OCI-LY7 (cell line): Measurements from ENCODE around the gene DCP2. TPM values are rescaled to one million over a fixed set of nuclear protein-coding genes. Genes with fewer than 3 reads are reported as not detected.

Source experiments
- BruUV-seq: library from RNA; stranded (reverse); fragments of 400-500 nt; replicated peaks from 2 replicates; lab custom pipeline; 2021; lab: Mats Ljungman, UMichigan
- CTCF ChIA-PET: fragments of 300-600 bp; sonication (Branson Sonifier 250); formaldehyde crosslinking; loops from one replicate; lab custom pipeline; 2022; ENCODE audit warnings: antibody characterized with exemption; ENCODE audit not compliant: unreplicated experiment; lab: Charles Lee
- POLR2A ChIA-PET: fragments of 300-600 bp; sonication (Branson Sonifier 250); formaldehyde crosslinking; loops from one replicate; lab custom pipeline; 2022; ENCODE audit warnings: antibody characterized with exemption; lab: Charles Lee
- DNase-seq: peaks from one replicate; pipeline ENCODE4 v3.0.0-alpha.2; 2015; ENCODE audit warnings: low spot score
- H2AFZ ChIP-seq: fragments of 200-600 bp; sonication (generic), shearing (Covaris generic); 2 replicates; pipeline ENCODE4 v1.6.1; 2014; ENCODE audit warnings: mild to moderate bottlenecking, antibody characterized with exemption, low read length, moderate library complexity
- H3K27ac ChIP-seq: fragments of 200-600 bp; sonication (generic); 2 replicates; pipeline ENCODE4 v1.5.1; 2014; ENCODE audit warnings: mixed run types, low read depth, mild to moderate bottlenecking, moderate library complexity, low read length, inconsistent platforms; ENCODE audit not compliant: poor library complexity, severe bottlenecking
- H3K36me3 ChIP-seq: fragments of 200-600 bp; sonication (generic); 2 replicates; pipeline ENCODE4 v1.6.1; 2014; ENCODE audit warnings: mild to moderate bottlenecking, antibody characterized with exemption, low read length, moderate library complexity, mixed read lengths; ENCODE audit not compliant: insufficient read depth
- H3K4me1 ChIP-seq: fragments of 200-600 bp; sonication (generic); 2 replicates; pipeline ENCODE4 v1.5.1; 2014; ENCODE audit warnings: mild to moderate bottlenecking, low read length; ENCODE audit not compliant: insufficient read depth, poor library complexity, severe bottlenecking
- H3K4me2 ChIP-seq: fragments of 200-600 bp; sonication (generic); 2 replicates; pipeline ENCODE4 v1.6.1; 2014; ENCODE audit warnings: mild to moderate bottlenecking, low read length
- H3K4me3 ChIP-seq: fragments of 200-600 bp; sonication (generic); 2 replicates; pipeline ENCODE4 v1.5.1; 2014; ENCODE audit warnings: mild to moderate bottlenecking, low read depth, low read length; ENCODE audit not compliant: poor library complexity, severe bottlenecking
- H3K79me2 ChIP-seq: fragments of 200-600 bp; sonication (generic); 2 replicates; pipeline ENCODE4 v1.6.1; 2016; ENCODE audit warnings: low read depth, mild to moderate bottlenecking, low read length, moderate library complexity, mixed read lengths; ENCODE audit not compliant: insufficient read depth
- H3K9me2 ChIP-seq: fragments of 200-600 bp; sonication (generic); 2 replicates; pipeline ENCODE4 v1.6.1; 2016; ENCODE audit warnings: mild to moderate bottlenecking, low read length, mixed read lengths; ENCODE audit not compliant: insufficient read depth
- H3K9me3 ChIP-seq: fragments of 200-600 bp; sonication (generic); 2 replicates; pipeline ENCODE4 v1.6.1; 2014; ENCODE audit warnings: mild to moderate bottlenecking, mixed run types, low read length, mixed read lengths
- H4K20me1 ChIP-seq: fragments of 200-600 bp; sonication (generic); 2 replicates; pipeline ENCODE4 v1.6.1; 2014; ENCODE audit warnings: mild to moderate bottlenecking, antibody characterized with exemption, low read length, moderate library complexity, mixed read lengths; ENCODE audit not compliant: insufficient read depth
- CTCF ChIP-seq: fragments of 200-600 bp; sonication (generic); conservative IDR thresholded peaks from 2 replicates; pipeline ENCODE4 v1.5.1; 2014; ENCODE audit warnings: mild to moderate bottlenecking, antibody characterized with exemption, low read length, moderate library complexity, mixed read lengths
- EZH2phosphoT487 ChIP-seq: fragments of 200-600 bp; sonication (generic); IDR thresholded peaks from 2 replicates; pipeline ENCODE4 v1.6.1; 2018; ENCODE audit warnings: low read depth, borderline replicate concordance, mild to moderate bottlenecking, mixed run types, antibody characterized with exemption, low read length, moderate library complexity, mixed read lengths
- intact Hi-C: fragments of 100-400 bp; cut with micrococcal nuclease; formaldehyde crosslinking; loops from one replicate; pipeline ENCODE4 v1.10.0; 2022; ENCODE audit not compliant: unreplicated experiment
- total RNA-seq, 2 experiments: library from RNA; depleted of rRNA in 1 of 2; stranded (reverse); fragments of >200 nt in 1 of 2; shearing (Covaris generic) in 1 of 2; gene quantifications; 2 replicates each; pipeline ENCODE4 v1.2.3, GENCODE V29; 2014 to 2022

DCP2 gene
- total RNA-seq, 2 experiments from 2014 or later: 81.3 to 139 TPM

GRCh38 chr5:113053511-113053995 lies 77.0 kb downstream of the DCP2 start:
- Histone ChIP-seq H3K9me2 (no peaks in the 10 kb centered on the region), H3K4me2 (no peak overlapping the region), H3K79me2 (no peaks in the 10 kb centered on the region), H2AFZ (no peak overlapping the region), H3K9me3 (no peaks in the 10 kb centered on the region), H4K20me1 (no peaks in the 10 kb centered on the region), H3K4me1 (peaks cover 4% of the 10 kb centered on the region), H3K4me3 (no peak overlapping the region), H3K36me3 (no peaks in the 10 kb centered on the region), H3K27ac (no peak overlapping the region)
- BruUV-seq: no TSS peak
- no peak for DNase-seq
- POLR2A ChIA-PET: interaction anchor here (0.5 to 0.9 kb wide), 3 partner anchors 48 to 1221 kb away, joined by 3 to 4 read pairs (median 4); no protein-coding TSS in a partner anchor
- CTCF ChIA-PET: interaction anchor here (0.6 kb wide), 1 partner anchor 31 kb away, joined by 3 read pairs; no protein-coding TSS in a partner anchor
- intact Hi-C loops: no loop called here
- TF ChIP-seq EZH2phosphoT487: no peak
- TF ChIP-seq CTCF: no peak

- Histone ChIP-seq H4K20me1 (no peaks in the 10 kb centered on the region), H3K9me2 (no peaks in the 10 kb centered on the region), H2AFZ (no peak overlapping the region), H3K79me2 (no peaks in the 10 kb centered on the region), H3K4me2 (no peak overlapping the region), H3K4me3 (no peak overlapping the region), H3K9me3 (no peaks in the 10 kb centered on the region), H3K4me1 (no peaks in the 10 kb centered on the region), H3K27ac (no peak overlapping the region), H3K36me3 (no peaks in the 10 kb centered on the region)
- no peak for DNase-seq
- no peak for TF ChIP-seq EZH2phosphoT487
- no peak for TF ChIP-seq CTCF
- ChIA-PET POLR2A (interaction anchor here (1.0 kb wide), 1 partner anchor 14 kb away, joined by 3 read pairs; no protein-coding TSS in a partner anchor), CTCF (no interaction called here)
- no TSS peak for BruUV-seq
- intact Hi-C loops: no loop called here
Observed at GRCh38 chr5:113054899-113055298, 78.3 kb downstream of the DCP2 start.

- Histone ChIP-seq H3K4me3 (no peak overlapping the region), H3K36me3 (no peaks in the 10 kb centered on the region), H3K79me2 (no peaks in the 10 kb centered on the region), H2AFZ (no peak overlapping the region), H3K9me3 (no peaks in the 10 kb centered on the region), H3K27ac (no peak overlapping the region), H4K20me1 (no peaks in the 10 kb centered on the region), H3K9me2 (no peaks in the 10 kb centered on the region), H3K4me2 (no peak overlapping the region), H3K4me1 (peaks cover 2% of the 10 kb centered on the region)
- CTCF ChIA-PET: no interaction called here
- TF ChIP-seq CTCF (no peak), EZH2phosphoT487 (no peak)
- POLR2A ChIA-PET: interaction anchor here (0.6 to 1.0 kb wide), 2 partner anchors 9 to 32 kb away, joined by 3 to 5 read pairs; no protein-coding TSS in a partner anchor
- intact Hi-C loops: no loop called here
- no peak for DNase-seq
- BruUV-seq: no TSS peak
Observed at GRCh38 chr5:113056988-113057387, 80.4 kb downstream of the DCP2 start.
